CD4-positive, alpha-beta T cell treated with Interleukin-1 beta for 1 hour (primary cell): Measurements from ENCODE around the gene ERC2.

Source experiments
- DNase-seq, 2 donors: peaks; one replicate each; pipeline ENCODE4 v3.0.0-alpha.2; 2020 to 2022

Gene ERC2

GRCh38 chr3:55624238-55624637 is 844.0 kb downstream of the ERC2 start:
- DNase-seq, result peak; percentile 6 to 75

- no peak for DNase-seq
These were observed 844.5 kb downstream of the ERC2 start for GRCh38 chr3:55623786-55624185.

- DNase-seq, result no peak
These were observed 845.5 kb downstream of the ERC2 start for GRCh38 chr3:55622733-55623132.

GRCh38 chr3:55622116-55622515 is 846.2 kb downstream of the ERC2 start:
- DNase-seq, result no peak

GRCh38 chr3:55621648-55622047 is 846.6 kb downstream of the ERC2 start:
- no peak for DNase-seq

- no peak for DNase-seq
These were observed 847.2 kb downstream of the ERC2 start for GRCh38 chr3:55621026-55621422.

- DNase-seq, result no peak
These were observed 847.8 kb downstream of the ERC2 start for GRCh38 chr3:55620351-55621025.

- no peak for DNase-seq
These were observed 849.0 kb downstream of the ERC2 start for GRCh38 chr3:55619046-55619808.

GRCh38 chr3:55617385-55617784 is 850.9 kb downstream of the ERC2 start:
- DNase-seq, result no peak

GRCh38 chr3:55616803-55617202 is 851.5 kb downstream of the ERC2 start:
- DNase-seq, result no peak

GRCh38 chr3:55615694-55616295 is 852.5 kb downstream of the ERC2 start:
- no peak for DNase-seq

- DNase-seq, result no peak
These were observed 853.1 kb downstream of the ERC2 start for GRCh38 chr3:55615039-55615693.

GRCh38 chr3:55611121-55611520 is 857.1 kb downstream of the ERC2 start:
- no peak for DNase-seq

- DNase-seq, result no peak
These were observed 858.9 kb downstream of the ERC2 start for GRCh38 chr3:55609230-55609827.

- DNase-seq, result no peak
These were observed 859.8 kb downstream of the ERC2 start for GRCh38 chr3:55608301-55608937.

- no peak for DNase-seq
These were observed 860.4 kb downstream of the ERC2 start for GRCh38 chr3:55607844-55608243.

- no peak for DNase-seq
These were observed 861.1 kb downstream of the ERC2 start for GRCh38 chr3:55607175-55607574.

GRCh38 chr3:55605443-55606236 is 862.6 kb downstream of the ERC2 start:
- DNase-seq, result no peak

- DNase-seq, result no peak
These were observed 863.4 kb downstream of the ERC2 start for GRCh38 chr3:55604846-55605245.

GRCh38 chr3:55604402-55604801 is 863.9 kb downstream of the ERC2 start:
- no peak for DNase-seq

GRCh38 chr3:55601366-55602080 is 866.7 kb downstream of the ERC2 start:
- no peak for DNase-seq
